H1 (cell line): ENCODE data around the gene LCP1. TPM values are rescaled to one million over a fixed set of nuclear protein-coding genes. Genes with fewer than 3 reads are reported as not detected.

Source experiments
- CTCF ChIA-PET: fragments of 300-600 bp; sonication (Branson Sonifier 250); formaldehyde crosslinking; loops from one replicate; lab custom pipeline; 2021; ENCODE audit not compliant: partially characterized antibody; lab: Charles Lee
- POLR2A ChIA-PET: fragments of 300-600 bp; sonication (Branson Sonifier 250); formaldehyde crosslinking; loops from one replicate; lab custom pipeline; 2021; ENCODE audit warnings: inconsistent platforms; ENCODE audit not compliant: partially characterized antibody; lab: Charles Lee
- DNase-seq, 2 experiments: peaks; one replicate each; pipeline versions ENCODE4 v3.0.0 to v3.0.0-alpha.2; 2010 to 2022; ENCODE audit warnings: low spot score in 2 of 2, low read depth in 1 of 2, mixed read lengths in 1 of 2
- FAIRE-seq: peaks from 2 replicates; lab custom pipeline; 2011; peaks lifted over from hg19 to GRCh38; lab: Jason Lieb, UNC
- H2AFZ ChIP-seq: 2 replicates; pipeline ENCODE4 v1.8.1; 2012; ENCODE audit warnings: low read length, inconsistent platforms
- H2AK5ac ChIP-seq: 2 replicates; pipeline ENCODE4 v1.6.1; 2013; ENCODE audit warnings: low read depth, low read length
- H2BK120ac ChIP-seq: replicated peaks from 2 replicates; pipeline ENCODE3; 2013; ENCODE audit warnings: low read depth, low read length, inconsistent platforms
- H2BK12ac ChIP-seq: 2 replicates; pipeline ENCODE4 v1.6.1; 2013; ENCODE audit warnings: low read depth, low read length
- H2BK15ac ChIP-seq: 2 replicates; pipeline ENCODE4 v1.6.1; 2013; ENCODE audit warnings: low read length
- H2BK20ac ChIP-seq: 2 replicates; pipeline ENCODE4 v1.6.1; 2013; ENCODE audit warnings: low read length
- H2BK5ac ChIP-seq: 2 replicates; pipeline ENCODE4 v1.6.1; 2013; ENCODE audit warnings: low read depth, low read length
- H3K14ac ChIP-seq: 2 replicates; pipeline ENCODE4 v1.6.1; 2013; ENCODE audit warnings: inconsistent platforms; ENCODE audit not compliant: insufficient read length
- H3K18ac ChIP-seq: 2 replicates; pipeline ENCODE4 v1.6.1; 2013; ENCODE audit warnings: low read length; ENCODE audit errors: extremely low read depth
- H3K23ac ChIP-seq: 2 replicates; pipeline ENCODE4 v1.6.1; 2013; ENCODE audit warnings: inconsistent platforms; ENCODE audit not compliant: insufficient read length
- H3K23me2 ChIP-seq: 2 replicates; pipeline ENCODE4 v1.6.1; 2013; ENCODE audit warnings: low read depth, low read length
- H3K27ac ChIP-seq: 2 replicates; pipeline ENCODE4 v1.6.1; 2011; ENCODE audit warnings: low read depth, low read length, inconsistent platforms
- H3K27me3 ChIP-seq, 4 experiments: replicated peaks in 1 of 4; 1 replicate in 1 of 4; 2 replicates in 3 of 4; pipeline versions ENCODE4 v1.6.1 to v1.8.1; 2011 to 2013; ENCODE audit warnings: low read length in 3 of 4, mild to moderate bottlenecking in 3 of 4, inconsistent platforms in 2 of 4, mixed read lengths in 2 of 4, moderate library complexity in 1 of 4; ENCODE audit not compliant: control insufficient read depth in 3 of 4, insufficient read depth in 3 of 4; ENCODE audit errors: extremely low read depth in 1 of 4
- H3K36me3 ChIP-seq, 4 experiments: 2 replicates each; pipeline versions ENCODE4 v1.6.1 to v1.8.1; 2011 to 2013; ENCODE audit warnings: mild to moderate bottlenecking in 4 of 4, low read length in 3 of 4, moderate library complexity in 2 of 4, control low read depth in 1 of 4, inconsistent platforms in 1 of 4; ENCODE audit not compliant: insufficient read depth in 4 of 4, control insufficient read depth in 2 of 4
- H3K4ac ChIP-seq: replicated peaks from 2 replicates; pipeline ENCODE3; 2013; ENCODE audit warnings: low read length, low read depth, mixed read lengths, inconsistent platforms; ENCODE audit not compliant: insufficient read length
- H3K4me1 ChIP-seq, 4 experiments: replicated peaks in 1 of 4; 1 replicate in 1 of 4; 2 replicates in 3 of 4; pipeline versions ENCODE4 v1.6.1 to v1.8.1; 2011 to 2013; ENCODE audit warnings: low read length in 3 of 4, inconsistent platforms in 2 of 4, mixed read lengths in 1 of 4; ENCODE audit not compliant: insufficient read depth in 4 of 4, control insufficient read depth in 3 of 4
- H3K4me2 ChIP-seq, 2 experiments: 2 replicates each; pipeline versions ENCODE4 v1.6.1 to v1.8.1; 2011 to 2013; ENCODE audit warnings: low read depth in 2 of 2, low read length in 2 of 2, control low read depth in 1 of 2, inconsistent platforms in 1 of 2, mild to moderate bottlenecking in 1 of 2; ENCODE audit not compliant: insufficient read depth in 1 of 2
- H3K4me3 ChIP-seq, 4 experiments: fragments of 200-600, 300-600 bp in 1 of 4; sonication (generic), shearing (Covaris generic), sonication (Bioruptor Twin) in 1 of 4; 2 replicates each; pipeline versions ENCODE4 v1.5.1 to v1.8.1; 2011 to 2016; ENCODE audit warnings: low read length in 4 of 4, low read depth in 3 of 4, control low read depth in 2 of 4, inconsistent platforms in 2 of 4, mild to moderate bottlenecking in 2 of 4, mixed read lengths in 1 of 4, moderate library complexity in 1 of 4; ENCODE audit not compliant: insufficient read depth in 2 of 4; ENCODE audit errors: extremely low read depth in 1 of 4
- H3K56ac ChIP-seq: replicated peaks from 2 replicates; pipeline ENCODE3; 2013; ENCODE audit warnings: low read depth, mild to moderate bottlenecking, mixed read lengths, low read length, inconsistent platforms; ENCODE audit not compliant: insufficient read length
- H3K79me1 ChIP-seq: 2 replicates; pipeline ENCODE4 v1.6.1; 2013; ENCODE audit warnings: low read depth, low read length, control low read depth
- H3K79me2 ChIP-seq, 2 experiments: 2 replicates each; pipeline versions ENCODE4 v1.6.1 to v1.8.1; 2012 to 2013; ENCODE audit warnings: low read length in 2 of 2, mild to moderate bottlenecking in 2 of 2, inconsistent platforms in 1 of 2; ENCODE audit not compliant: insufficient read depth in 2 of 2, control insufficient read depth in 1 of 2
- H3K9ac ChIP-seq, 4 experiments: replicated peaks in 1 of 4; 1 replicate in 1 of 4; 2 replicates in 3 of 4; pipeline versions ENCODE4 v1.6.1 to v1.8.1; 2011 to 2013; ENCODE audit warnings: low read depth in 3 of 4, low read length in 3 of 4, control low read depth in 2 of 4, mild to moderate bottlenecking in 2 of 4, moderate library complexity in 2 of 4, inconsistent platforms in 1 of 4; ENCODE audit errors: extremely low read depth in 1 of 4
- H3K9me3 ChIP-seq, 2 experiments: 2 replicates each; pipeline versions ENCODE4 v1.6.1 to v1.8.1; 2012 to 2013; ENCODE audit warnings: mild to moderate bottlenecking in 2 of 2, moderate library complexity in 2 of 2, control low read depth in 1 of 2, inconsistent platforms in 1 of 2, low read depth in 1 of 2, low read length in 1 of 2, mixed read lengths in 1 of 2; ENCODE audit not compliant: insufficient read depth in 2 of 2
- H4K20me1 ChIP-seq, 2 experiments: replicated peaks in 1 of 2; 2 replicates each; pipeline versions ENCODE3 to v1.8.1; 2011 to 2013; ENCODE audit warnings: inconsistent platforms in 2 of 2, low read length in 2 of 2, mild to moderate bottlenecking in 1 of 2; ENCODE audit not compliant: insufficient read depth in 2 of 2, control insufficient read depth in 1 of 2
- H4K5ac ChIP-seq: 2 replicates; pipeline ENCODE4 v1.6.1; 2013; ENCODE audit warnings: low read length, low read depth, mixed read lengths, inconsistent platforms; ENCODE audit not compliant: insufficient read length
- H4K8ac ChIP-seq: 2 replicates; pipeline ENCODE4 v1.8.0; 2013; ENCODE audit warnings: mild to moderate bottlenecking, moderate library complexity, low read length, inconsistent platforms; ENCODE audit not compliant: insufficient read depth; ENCODE audit errors: extremely low read depth
- H4K91ac ChIP-seq: replicated peaks from 2 replicates; pipeline ENCODE3; 2013; ENCODE audit warnings: low read length, mixed read lengths, inconsistent platforms; ENCODE audit not compliant: insufficient read length
- WGBS, 2 experiments: shearing (Covaris generic) in 1 of 2; methylation state at CpG; one replicate each; pipeline versions ENCODE4 v1.1.6 to v1.1.7; 2013 to 2015; ENCODE audit warnings: low lambda C conversion rate in 2 of 2, mixed read lengths in 2 of 2, inconsistent platforms in 1 of 2, low coverage in 1 of 2, missing lambda C conversion rate in 1 of 2; ENCODE audit not compliant: insufficient replicate concordance in 2 of 2, insufficient coverage in 1 of 2, insufficient read length in 1 of 2; ENCODE audit errors: extremely low coverage in 1 of 2, missing lambda C conversion rate in 1 of 2; 5-methylcytosine and 5-hydroxymethylcytosine counted together
- polyA plus RNA-seq, 7 experiments: library from polyadenylated mRNA; depleted of rRNA in 3 of 7; stranded (reverse) in 5 of 7; unstranded in 2 of 7; fragments of >200 nt in 5 of 7; fragments of 200-250 nt in 2 of 7; gene quantifications; 1 replicate in 5 of 7; 2 replicates in 1 of 7; 4 replicates in 1 of 7; pipeline versions ENCODE4 v1.2.1 to v1.2.3, GENCODE V29; 2011 to 2013; ENCODE audit warnings: missing spikeins in 2 of 7, mixed read lengths in 2 of 7
- total RNA-seq: library from RNA; stranded (reverse); fragmentation: NEBNext Ultra II Directional; extraction: Animal tissue kit (Norgen Biotek cat#: 25700); gene quantifications from 2 replicates; pipeline ENCODE4 v1.2.1, GENCODE V29; 2021
- TF ChIP-seq, protein P1 (sequence below): IDR thresholded peaks from 2 replicates; pipeline ENCODE4 v1.6.1; 2011; ENCODE audit warnings: low read depth, mild to moderate bottlenecking, low read length; ENCODE audit not compliant: insufficient read depth

LCP1 gene
- total and polyA plus RNA-seq, 2 of the 8 experiments (the other 6 are each of a cell fraction or from before 2014, with no cell fraction given), result 0.65 to 4.3 TPM

DNA sequence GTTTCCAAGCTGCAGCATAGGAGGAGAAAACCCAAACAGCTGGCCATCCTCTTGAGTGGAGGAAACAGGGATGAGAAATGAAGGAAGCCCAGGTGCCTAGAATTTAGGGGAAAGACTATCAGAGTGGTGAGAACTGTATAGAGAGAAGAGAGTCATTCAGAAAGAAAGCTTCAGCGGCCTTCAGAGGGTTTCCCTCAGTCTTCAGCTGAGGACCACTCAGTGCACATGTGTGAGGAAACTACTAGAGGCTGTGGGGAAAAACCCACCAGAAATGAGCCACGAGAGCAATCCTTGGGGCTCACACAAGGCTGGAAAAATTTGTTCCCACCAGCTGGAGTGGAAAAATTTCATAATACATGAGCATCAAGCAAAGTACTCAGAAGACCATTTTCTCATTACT lies 41.9 kb downstream of the LCP1 start:
- Histone ChIP-seq H3K18ac (no peak overlapping the region), H2BK20ac (no peak overlapping the region), H3K56ac (no peak overlapping the region), H3K23ac (no peak overlapping the region), H2BK5ac (no peak overlapping the region), H3K9me3 (no peaks in the 10 kb centered on the region), H3K14ac (no peak overlapping the region), H3K79me2 (no peaks in the 10 kb centered on the region), H2AFZ (no peak overlapping the region), H3K79me1 (no peaks in the 10 kb centered on the region), H3K4me1 (peaks cover 0 to 3% (median 2%) of the 10 kb centered on the region in 4 experiments; a peak in 3 of 7 replicates), H3K4me3 (no peak overlapping the region), H4K20me1 (no peaks in the 10 kb centered on the region), H3K9ac (no peak overlapping the region), H3K4me2 (no peak overlapping the region), H3K36me3 (no peaks in the 10 kb centered on the region), H2BK120ac (no peak overlapping the region), H2BK12ac (no peak overlapping the region), H2AK5ac (no peak overlapping the region), H3K27ac (no peak overlapping the region), H2BK15ac (no peak overlapping the region), H3K27me3 (no peaks in the 10 kb centered on the region), H4K5ac (no peak overlapping the region), H3K4ac (no peak overlapping the region), H4K91ac (no peak overlapping the region), H4K8ac (no peak overlapping the region), H3K23me2 (no peaks in the 10 kb centered on the region)
- CTCF ChIA-PET, result interaction anchor here (1.9 to 3.2 kb wide), 3 partner anchors 11 to 20 kb away, joined by 8 to 15 read pairs (median 8); no protein-coding TSS in a partner anchor
- no peak for DNase-seq
- WGBS, 2 experiments, result 92% methylated on average over 2 of the region's 2 CpGs; no CpG with 5 or more reads in 1 of the 2 experiments
- TF ChIP-seq, protein P1, sequence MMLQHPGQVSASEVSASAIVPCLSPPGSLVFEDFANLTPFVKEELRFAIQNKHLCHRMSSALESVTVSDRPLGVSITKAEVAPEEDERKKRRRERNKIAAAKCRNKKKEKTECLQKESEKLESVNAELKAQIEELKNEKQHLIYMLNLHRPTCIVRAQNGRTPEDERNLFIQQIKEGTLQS, result no peak
- no peak for FAIRE-seq
- POLR2A ChIA-PET, result no interaction called here
